Measurements from ENCODE around the gene AATF.

Gene AATF

DNA sequence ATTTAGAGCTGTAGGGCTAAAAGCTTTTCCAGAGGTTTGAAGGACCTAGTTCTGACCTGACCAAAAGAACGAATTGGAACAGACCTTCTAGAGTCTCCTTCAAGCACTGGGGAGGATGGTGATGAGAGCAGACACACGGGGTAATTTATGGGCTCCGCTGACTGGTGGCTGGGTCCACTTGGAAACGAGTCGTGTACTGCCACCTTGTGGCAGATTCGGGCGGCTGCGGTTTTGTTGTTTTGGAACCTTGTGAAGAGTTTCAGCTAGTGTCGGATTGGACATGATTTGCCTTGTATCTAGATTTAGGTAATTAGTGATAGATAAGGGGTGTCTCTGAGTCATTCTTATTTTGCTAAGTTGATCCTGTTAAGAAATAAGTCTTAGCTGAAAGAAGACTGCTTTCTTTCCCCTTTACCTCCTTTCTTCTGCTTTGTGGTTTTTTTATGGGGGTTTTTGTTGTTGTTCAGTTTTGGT lies 98.9 kb downstream of the AATF start:
- no peak for TF ChIP-seq GATA3 (IDR thresholded peaks at IDR 0.05; ENCODE audit: low read depth, low read length)
- TF ChIP-seq GATA2 (IDR thresholded peaks at IDR 0.05; ENCODE audit: low read depth, low read length) = no peak

DNA sequence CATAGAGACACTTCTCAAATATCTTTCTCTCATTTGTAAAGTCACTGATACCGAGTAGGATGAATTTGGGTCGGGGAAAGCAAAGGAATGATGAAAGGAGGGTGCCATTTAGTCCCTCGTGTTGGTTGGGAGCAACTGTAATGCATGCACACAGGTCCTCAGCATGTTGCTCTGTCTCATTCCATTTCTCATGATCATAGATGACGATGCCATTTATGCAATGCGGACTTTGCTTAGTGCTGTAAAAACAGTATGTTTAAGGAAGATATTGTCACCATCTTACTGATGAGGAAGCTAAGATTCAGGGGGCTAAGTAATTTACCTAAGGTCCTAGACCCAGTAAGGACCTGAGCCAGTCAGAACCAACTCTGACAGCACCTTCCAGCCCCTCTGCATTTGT lies 100.1 kb downstream of the AATF start:
- TF ChIP-seq GATA3 (IDR thresholded peaks at IDR 0.05; ENCODE audit: low read depth, low read length) (no peak), GATA2 (IDR thresholded peaks at IDR 0.05; ENCODE audit: low read depth, low read length) (no peak)

DNA sequence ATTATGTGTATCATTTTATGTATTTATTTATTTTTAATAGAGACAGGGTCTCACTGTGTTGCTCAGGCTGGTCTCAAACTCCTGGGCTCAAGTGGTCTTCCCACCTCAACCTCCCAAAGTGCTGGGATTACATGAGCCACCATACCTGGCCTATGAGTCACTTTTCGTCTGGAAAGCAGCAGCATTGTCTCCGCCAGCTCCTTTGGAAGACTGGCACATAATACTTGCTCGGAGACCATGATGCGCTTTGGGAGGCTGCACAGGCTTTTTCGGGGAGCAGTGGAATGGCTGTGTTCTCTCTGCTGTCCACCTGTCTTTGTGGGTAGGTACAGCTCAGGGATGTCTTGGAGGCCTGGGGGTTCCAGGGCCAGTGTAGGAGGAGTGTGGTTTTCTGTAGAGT lies 102.2 kb downstream of the AATF start:
- TF ChIP-seq GATA3 (IDR thresholded peaks at IDR 0.05; ENCODE audit: low read depth, low read length) = no peak
- TF ChIP-seq GATA2 (IDR thresholded peaks at IDR 0.05; ENCODE audit: low read depth, low read length) = no peak

DNA sequence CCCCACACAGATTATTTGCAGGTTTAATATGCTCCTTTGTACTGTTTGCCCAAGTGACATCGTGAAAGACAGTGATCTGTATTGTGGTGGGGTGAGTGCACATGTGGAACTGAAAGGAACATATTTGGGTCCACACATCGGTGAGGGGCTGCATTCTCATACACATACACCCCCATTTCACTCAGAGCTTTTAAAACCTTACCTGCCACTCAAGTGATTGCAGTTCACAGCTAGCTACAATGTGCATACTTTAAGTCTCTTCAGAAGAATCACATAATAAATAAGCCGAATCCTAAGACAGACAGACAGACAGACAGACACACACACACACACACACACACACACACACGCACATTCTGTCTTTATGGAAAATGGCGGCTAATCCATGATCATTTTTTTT lies 102.6 kb downstream of the AATF start:
- TF ChIP-seq GATA3 (IDR thresholded peaks at IDR 0.05; ENCODE audit: low read depth, low read length) (no peak), GATA2 (IDR thresholded peaks at IDR 0.05; ENCODE audit: low read depth, low read length) (no peak)

DNA sequence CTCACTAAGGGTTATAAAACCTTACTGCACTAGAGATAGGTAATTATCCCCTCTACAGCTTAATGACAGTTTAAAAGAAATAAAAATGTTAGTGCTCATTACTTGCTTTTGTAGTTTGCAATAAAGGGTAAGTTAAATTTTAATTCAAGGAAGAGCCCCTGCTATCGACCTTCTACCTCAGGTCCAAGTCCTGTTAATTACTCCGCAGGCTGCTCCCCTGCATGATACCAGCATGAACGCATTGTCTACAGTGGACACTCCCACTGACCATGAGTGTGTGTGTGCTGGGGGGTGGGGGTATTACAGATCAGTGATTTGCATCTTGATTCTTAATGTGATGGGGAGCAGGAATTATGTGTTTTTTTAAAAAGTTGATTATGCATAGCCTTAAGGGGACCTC lies 103.1 kb downstream of the AATF start:
- no peak for TF ChIP-seq GATA3 (IDR thresholded peaks at IDR 0.05; ENCODE audit: low read depth, low read length)
- no peak for TF ChIP-seq GATA2 (IDR thresholded peaks at IDR 0.05; ENCODE audit: low read depth, low read length)

DNA sequence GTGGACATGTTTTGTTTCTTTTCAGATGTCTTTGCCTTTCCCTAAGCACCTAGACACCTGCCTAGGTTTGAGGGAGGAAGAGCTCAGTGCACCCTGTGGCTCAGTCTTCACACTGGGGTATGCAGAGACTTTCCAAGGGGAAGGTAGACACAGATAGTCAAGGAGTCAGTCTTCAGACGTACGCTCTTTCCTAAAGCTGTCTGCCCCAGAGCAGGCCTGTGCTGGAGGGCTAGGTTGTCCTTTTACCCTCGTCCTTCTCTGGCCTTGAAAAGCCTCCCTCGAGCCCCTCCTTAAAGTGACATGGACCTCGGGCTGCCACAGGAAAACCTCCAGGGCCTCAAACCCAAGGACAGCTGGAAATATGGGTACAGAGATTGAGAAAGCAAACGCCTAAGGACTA lies 103.7 kb downstream of the AATF start:
- no peak for TF ChIP-seq GATA2 (IDR thresholded peaks at IDR 0.05; ENCODE audit: low read depth, low read length)
- no peak for TF ChIP-seq GATA3 (IDR thresholded peaks at IDR 0.05; ENCODE audit: low read depth, low read length)

DNA sequence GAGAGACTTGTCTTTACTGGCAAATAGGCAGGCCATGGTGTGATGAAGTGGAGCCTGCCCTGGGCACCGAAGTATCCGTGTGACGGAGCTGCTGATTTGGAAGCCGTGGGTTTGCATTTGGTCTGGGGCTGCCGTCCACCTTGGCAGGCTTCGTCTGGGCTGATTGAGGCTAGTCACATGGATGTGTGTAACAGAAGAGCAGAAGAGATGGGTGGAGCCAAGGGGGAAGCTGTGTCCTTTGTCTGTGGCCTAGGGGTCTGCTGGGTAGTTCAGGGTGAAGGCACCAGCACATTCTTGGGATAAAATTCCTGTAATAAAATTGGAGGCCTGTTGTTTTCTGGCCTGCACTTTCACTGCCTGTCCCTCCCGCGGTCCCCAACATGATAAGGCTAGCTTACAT lies 106.1 kb downstream of the AATF start:
- TF ChIP-seq GATA3 (IDR thresholded peaks at IDR 0.05; ENCODE audit: low read depth, low read length) (no peak), GATA2 (IDR thresholded peaks at IDR 0.05; ENCODE audit: low read depth, low read length) (no peak)

DNA sequence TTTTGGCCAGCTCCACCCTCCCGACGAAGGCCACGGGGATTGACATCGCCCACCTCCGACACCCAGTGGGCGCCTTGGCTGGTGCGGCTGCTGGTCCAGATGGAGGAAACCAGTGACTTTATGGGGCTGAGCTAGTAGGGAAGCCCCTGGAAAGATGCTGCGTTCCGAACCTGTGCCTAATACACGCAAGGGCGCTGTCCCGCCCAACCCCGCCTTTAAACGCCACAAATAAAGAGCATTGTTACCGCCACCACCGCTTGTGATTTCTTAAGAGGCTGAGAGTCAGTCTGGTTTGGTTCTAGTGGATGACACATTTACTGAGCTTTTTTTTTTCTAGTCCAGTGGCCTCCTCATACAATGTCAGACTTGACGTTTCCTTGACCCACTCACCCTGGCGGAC lies 107.9 kb downstream of the AATF start:
- TF ChIP-seq GATA2 (IDR thresholded peaks at IDR 0.05; ENCODE audit: low read depth, low read length) (no peak), GATA3 (IDR thresholded peaks at IDR 0.05; ENCODE audit: low read depth, low read length) (no peak)

DNA sequence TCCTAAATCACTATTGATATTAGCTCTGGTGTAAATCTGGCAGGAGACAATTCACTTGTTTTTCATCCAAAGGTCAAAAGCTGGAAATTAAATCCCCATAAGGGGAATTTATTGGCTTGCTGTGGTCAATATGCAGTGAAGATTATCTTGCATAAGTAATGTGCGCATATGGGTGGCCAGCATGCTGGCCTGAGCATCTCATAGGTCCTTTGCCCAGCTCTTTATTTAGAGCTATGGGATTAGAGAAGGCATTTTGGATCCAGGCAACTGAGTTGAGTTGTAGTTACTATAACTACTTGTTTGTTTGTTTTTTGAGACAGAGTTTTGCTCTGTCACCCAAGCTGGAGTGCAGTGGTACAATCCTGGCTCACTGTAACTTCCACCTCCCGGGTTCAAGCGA lies 110.7 kb downstream of the AATF start:
- TF ChIP-seq GATA3 (IDR thresholded peaks at IDR 0.05; ENCODE audit: low read depth, low read length) (no peak), GATA2 (IDR thresholded peaks at IDR 0.05; ENCODE audit: low read depth, low read length) (no peak)

DNA sequence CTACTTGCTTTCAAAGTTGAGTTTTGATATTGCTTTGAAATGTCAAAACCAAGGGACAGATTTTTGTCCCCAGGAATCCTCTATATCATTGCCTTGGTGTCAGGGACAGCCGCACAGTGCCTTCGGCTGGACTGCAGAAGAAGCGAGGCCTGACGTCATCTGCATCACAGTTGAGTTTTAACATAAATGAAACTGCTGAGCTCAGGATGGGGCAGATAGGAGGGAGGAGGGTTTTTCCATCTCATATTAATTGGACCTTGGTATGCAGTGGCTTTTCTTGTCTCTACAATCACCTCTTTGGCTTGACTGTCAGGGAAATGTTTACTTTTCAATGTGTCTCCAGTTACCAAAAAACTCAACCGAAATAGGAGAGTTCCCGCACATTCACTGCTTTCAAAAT lies 111.3 kb downstream of the AATF start:
- TF ChIP-seq GATA3 (IDR thresholded peaks at IDR 0.05; ENCODE audit: low read depth, low read length) = no peak
- TF ChIP-seq GATA2 (IDR thresholded peaks at IDR 0.05; ENCODE audit: low read depth, low read length) = no peak

DNA sequence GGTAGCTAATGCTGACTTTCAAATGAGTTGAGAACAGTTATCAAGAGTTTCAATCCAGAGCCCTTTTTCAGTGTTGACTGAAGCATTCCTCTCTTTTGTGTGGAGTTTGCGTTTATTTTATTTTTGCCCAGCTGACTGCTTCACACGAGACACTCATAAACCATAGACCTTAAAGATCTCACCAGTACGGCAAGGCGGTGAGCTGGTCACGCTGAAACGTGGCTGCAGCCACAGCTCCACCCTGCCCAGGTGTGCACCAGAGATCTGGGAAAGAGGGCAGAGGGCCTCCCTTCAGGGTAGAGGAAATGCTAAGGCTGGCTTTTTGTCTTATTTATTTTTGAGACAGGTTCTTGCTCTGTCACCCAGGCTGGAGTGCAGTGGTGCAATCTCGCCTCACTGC lies 112.2 kb downstream of the AATF start:
- TF ChIP-seq GATA3 (IDR thresholded peaks at IDR 0.05; ENCODE audit: low read depth, low read length) (no peak), GATA2 (IDR thresholded peaks at IDR 0.05; ENCODE audit: low read depth, low read length) (no peak)

DNA sequence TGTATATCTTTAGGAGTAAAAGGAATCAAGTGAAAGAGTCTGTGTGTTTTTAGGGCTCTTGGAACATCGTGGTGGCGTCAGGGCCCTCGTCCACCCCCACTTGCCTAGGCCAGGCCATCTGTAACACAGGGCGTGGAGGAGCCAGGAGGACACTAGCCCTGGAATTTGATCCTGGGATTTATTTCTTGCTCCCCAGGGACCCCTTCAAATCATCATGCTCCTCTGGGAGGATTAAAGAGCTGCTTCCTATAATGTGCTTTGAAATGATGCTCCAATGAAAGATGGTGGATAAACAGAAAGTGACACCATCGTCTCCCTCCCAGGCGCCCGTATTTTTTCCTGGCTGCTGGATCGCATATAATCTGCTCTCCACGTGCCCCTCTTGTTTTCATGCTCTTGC lies 113.3 kb downstream of the AATF start:
- no peak for TF ChIP-seq GATA3 (IDR thresholded peaks at IDR 0.05; ENCODE audit: low read depth, low read length)
- TF ChIP-seq GATA2 (IDR thresholded peaks at IDR 0.05; ENCODE audit: low read depth, low read length) = no peak

DNA sequence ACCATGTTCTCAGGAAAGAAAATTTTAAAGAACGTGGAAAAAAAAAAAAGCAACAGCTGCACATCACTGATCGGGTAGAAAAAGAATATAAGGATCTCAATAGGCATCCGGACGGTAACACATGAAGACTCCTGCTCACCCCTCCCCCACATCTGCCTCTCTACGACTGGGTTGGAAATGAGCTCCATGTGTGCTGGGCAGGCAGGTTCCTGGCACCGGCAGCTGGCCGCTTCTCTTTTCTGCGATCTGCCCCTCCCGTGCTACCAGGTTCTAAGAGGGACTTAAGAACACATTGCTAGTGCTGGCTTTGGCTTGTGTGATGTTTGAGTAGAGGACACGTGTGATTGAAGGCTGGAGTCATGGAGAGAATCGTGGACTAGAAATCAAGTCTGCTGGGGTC lies 115.5 kb downstream of the AATF start:
- TF ChIP-seq GATA2 (IDR thresholded peaks at IDR 0.05; ENCODE audit: low read depth, low read length) (no peak), GATA3 (IDR thresholded peaks at IDR 0.05; ENCODE audit: low read depth, low read length) (no peak)

DNA sequence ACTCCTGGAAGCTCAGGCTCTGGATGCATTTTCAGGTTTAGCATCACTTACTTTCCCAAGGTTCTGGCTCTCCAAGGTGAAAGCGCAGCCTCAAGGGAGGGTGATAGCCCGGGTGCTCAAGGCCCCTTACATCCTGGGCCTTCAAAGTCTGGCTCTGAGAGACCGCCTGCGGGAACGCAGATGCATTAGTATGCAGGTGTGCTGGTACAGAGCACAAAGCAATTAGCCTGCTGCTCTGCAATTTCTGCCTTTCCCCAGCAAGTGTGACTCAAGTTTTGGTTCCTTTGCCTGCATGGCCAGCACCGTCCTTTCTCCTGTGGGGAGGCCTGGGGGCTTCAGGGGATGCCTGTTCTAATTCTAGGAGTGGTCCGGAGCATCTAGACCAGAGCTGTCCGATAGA lies 116.2 kb downstream of the AATF start:
- TF ChIP-seq GATA2 (IDR thresholded peaks at IDR 0.05; ENCODE audit: low read depth, low read length) = no peak

DNA sequence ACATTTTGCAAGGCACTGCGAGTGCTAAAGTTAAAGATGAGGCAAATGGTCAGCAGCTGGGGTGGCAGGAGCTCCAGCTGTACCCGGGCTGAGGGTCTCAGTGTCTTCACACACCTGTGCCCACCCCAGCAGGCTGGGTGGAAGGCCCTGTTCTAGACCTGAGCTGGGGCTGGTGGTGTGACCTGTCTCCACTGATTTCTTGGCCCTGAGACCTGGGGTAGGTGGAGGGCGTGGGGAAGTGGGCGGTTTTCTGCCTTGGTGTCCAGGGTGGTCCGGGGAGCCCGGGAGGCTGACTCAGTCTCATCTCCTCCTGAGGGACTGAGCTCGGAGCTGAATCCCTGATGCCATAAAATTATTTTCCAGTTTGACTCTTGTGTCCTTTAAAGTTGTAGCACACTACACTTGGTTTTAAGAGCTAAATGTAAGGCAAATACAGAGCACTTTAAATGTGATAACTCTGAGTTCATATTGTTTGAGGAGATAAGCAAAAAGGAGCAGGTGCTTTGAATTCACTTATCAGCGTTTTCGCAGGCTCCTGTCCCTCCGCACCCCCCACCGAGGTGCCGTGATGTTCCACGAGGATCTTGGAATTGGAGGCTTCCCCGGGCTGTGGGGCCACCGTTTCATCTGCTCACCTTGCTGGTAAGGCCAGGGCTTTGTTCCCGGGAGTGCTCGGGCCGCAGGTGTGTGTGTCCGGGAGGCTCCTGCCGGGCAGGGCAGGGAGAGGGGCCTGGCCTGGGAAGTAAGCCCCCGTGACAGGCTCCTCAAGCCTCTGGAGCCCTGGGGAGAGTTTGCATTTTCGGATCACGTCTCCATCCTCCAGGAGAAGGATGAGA lies 117.0 kb downstream of the AATF start:
- TF ChIP-seq GATA2 (IDR thresholded peaks at IDR 0.05; ENCODE audit: low read depth, low read length) = no peak
- no peak for TF ChIP-seq GATA3 (IDR thresholded peaks at IDR 0.05; ENCODE audit: low read depth, low read length)

Measured in SH-SY5Y (cell line).